Fibroblast of skin of back (primary cell): ENCODE data around the gene SHROOM2.

Experiments
- DNase-seq: peaks from one replicate; pipeline ENCODE4 v3.0.0-alpha.2; 2013

The SHROOM2 gene

GRCh38 chrX:9905721-9906120 is 119.5 kb downstream of the SHROOM2 start:
- no peak for DNase-seq

- DNase-seq, result no peak
Measured at GRCh38 chrX:9906919-9907318, 120.7 kb downstream of the SHROOM2 start.

- peak; percentile 63 for DNase-seq
Measured at GRCh38 chrX:9907645-9908387, 121.6 kb downstream of the SHROOM2 start.

GRCh38 chrX:9909254-9909653 is 123.0 kb downstream of the SHROOM2 start:
- DNase-seq, result no peak

- peak; percentile 77 for DNase-seq
Measured at GRCh38 chrX:9911487-9911886, 125.3 kb downstream of the SHROOM2 start.

GRCh38 chrX:9912351-9913145 is 126.3 kb downstream of the SHROOM2 start:
- DNase-seq, result no peak

GRCh38 chrX:9913146-9913433 is 126.9 kb downstream of the SHROOM2 start:
- no peak for DNase-seq

- DNase-seq, result no peak
Measured at GRCh38 chrX:9917861-9918260, 131.6 kb downstream of the SHROOM2 start.

GRCh38 chrX:9919632-9920172 is 133.5 kb downstream of the SHROOM2 start:
- no peak for DNase-seq

- no peak for DNase-seq
Measured at GRCh38 chrX:9921407-9921806, 135.2 kb downstream of the SHROOM2 start.

GRCh38 chrX:9923357-9923756 is 137.1 kb downstream of the SHROOM2 start:
- DNase-seq, result no peak

- DNase-seq, result no peak
Measured at GRCh38 chrX:9926002-9926401, 139.8 kb downstream of the SHROOM2 start.

- DNase-seq, result no peak
Measured at GRCh38 chrX:9927698-9928482, 141.7 kb downstream of the SHROOM2 start.

GRCh38 chrX:9935436-9935835 is 149.2 kb downstream of the SHROOM2 start:
- DNase-seq, result no peak

GRCh38 chrX:9937761-9938160 is 151.5 kb downstream of the SHROOM2 start:
- no peak for DNase-seq

GRCh38 chrX:9938516-9938915 is 152.3 kb downstream of the SHROOM2 start:
- DNase-seq, result no peak

GRCh38 chrX:9940421-9940820 is 154.2 kb downstream of the SHROOM2 start:
- DNase-seq, result peak; percentile 76

- peak; percentile 2 for DNase-seq
Measured at GRCh38 chrX:9942086-9942485, 155.9 kb downstream of the SHROOM2 start.

GRCh38 chrX:9943420-9943819 is 157.2 kb downstream of the SHROOM2 start:
- DNase-seq, result no peak

- DNase-seq, result no peak
Measured at GRCh38 chrX:9947131-9947794, 161.0 kb downstream of the SHROOM2 start.

- peak; percentile 15 for DNase-seq
Measured at GRCh38 chrX:9948406-9948805, 162.2 kb downstream of the SHROOM2 start.

- no peak for DNase-seq
Measured at GRCh38 chrX:9952300-9952699, 166.1 kb downstream of the SHROOM2 start.

GRCh38 chrX:9953396-9953795 is 167.2 kb downstream of the SHROOM2 start:
- no peak for DNase-seq
